Measurements from ENCODE around the gene TIGD1.

DNA sequence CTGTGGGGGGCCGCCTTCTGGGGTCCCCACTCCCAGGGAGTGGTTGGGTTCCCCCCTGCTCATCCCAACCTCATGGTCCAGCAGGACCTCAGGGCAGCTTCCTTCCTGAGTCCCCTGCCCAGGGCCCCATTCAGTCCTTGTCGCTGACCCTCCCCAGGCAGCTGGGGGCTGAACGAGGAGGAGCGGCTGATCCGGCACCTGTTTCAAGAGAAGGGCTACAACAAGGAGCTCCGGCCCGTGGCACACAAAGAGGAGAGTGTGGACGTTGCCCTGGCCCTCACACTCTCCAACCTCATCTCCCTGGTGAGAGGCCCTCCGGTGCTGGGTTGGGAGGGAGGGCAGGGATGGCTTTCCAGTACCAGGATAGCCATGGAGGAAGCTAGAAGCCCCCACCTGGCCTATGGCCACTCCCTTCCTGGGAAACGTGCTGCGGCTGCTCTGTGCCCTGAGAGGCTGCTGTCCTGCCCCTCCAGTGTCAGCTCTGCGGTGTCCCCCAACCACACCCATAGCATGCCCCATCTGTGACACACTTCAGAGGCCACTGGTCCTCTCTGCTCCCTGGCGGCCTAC, 23.9 kb downstream of the TIGD1 start:
- no peak for TF ChIP-seq CTCF (IDR thresholded peaks at IDR 0.05)
- no peak for TF ChIP-seq POLR2A (IDR thresholded peaks at IDR 0.05)
